ENCODE measurements around the gene GABARAPL1. TPM values are rescaled to one million over a fixed set of nuclear protein-coding genes. Genes with fewer than 3 reads are reported as not detected.

Gene GABARAPL1
- total and polyA plus RNA-seq, 2 of the 13 experiments (the other 11 are each of a cell fraction or from before 2014, with no cell fraction given) = 7.9 to 26.1 TPM

GRCh38 chr12:10213168-10214135 lies 775 bp downstream of the GABARAPL1 start (continued):
- no peak for TF ChIP-seq ZSCAN21 (CRISPR knock-in tag; IDR thresholded peaks at IDR 0.05; ENCODE audit: borderline replicate concordance)
- no peak for TF ChIP-seq ZNF362 (CRISPR knock-in tag; IDR thresholded peaks at IDR 0.05; ENCODE audit: borderline replicate concordance)
- no peak for TF ChIP-seq TBL1XR1 (IDR thresholded peaks at IDR 0.05; ENCODE audit: borderline replicate concordance, low read length, partially characterized antibody)
- 0 out of 2 replicates have a peak, but pooled peaks have one; percentile 21 for TF ChIP-seq RXRB (CRISPR knock-in tag; IDR thresholded peaks at IDR 0.05; ENCODE audit: borderline replicate concordance)
- TF ChIP-seq TAF1 (CRISPR knock-in tag; IDR thresholded peaks at IDR 0.05) = peak; percentile 31; the same call in 1 of the 2 replicates
- no peak for TF ChIP-seq ZNF772 (CRISPR knock-in tag; IDR thresholded peaks at IDR 0.05)
- peak; percentile 32; the same call in 1 of the 2 replicates for TF ChIP-seq SALL1 (CRISPR knock-in tag; IDR thresholded peaks at IDR 0.05)
- TF ChIP-seq ZNF317 (CRISPR knock-in tag; IDR thresholded peaks at IDR 0.05) = no peak
- no peak; the same call in 1 of the 2 replicates for TF ChIP-seq EHMT2 (IDR thresholded peaks at IDR 0.05; ENCODE audit: borderline replicate concordance, low read depth, low read length)
- no peak for TF ChIP-seq PHF20 (CRISPR knock-in tag; IDR thresholded peaks at IDR 0.05)
- TF ChIP-seq POLR2A (IDR thresholded peaks at IDR 0.05; ENCODE audit: insufficient read depth in 1 of 2, low read depth in 2 of 2, low read length in 2 of 2) = no peak
- 0 out of 2 replicates have a peak, but pooled peaks have one; percentile 42 for TF ChIP-seq SP4 (CRISPR knock-in tag; IDR thresholded peaks at IDR 0.05)
- no peak for TF ChIP-seq ZNF614 (CRISPR knock-in tag; IDR thresholded peaks at IDR 0.05; ENCODE audit: borderline replicate concordance)
- TF ChIP-seq ZNF264 (CRISPR knock-in tag; IDR thresholded peaks at IDR 0.05) = no peak
- TF ChIP-seq ZNF766 (CRISPR knock-in tag; IDR thresholded peaks at IDR 0.05; ENCODE audit: borderline replicate concordance) = no peak
- TF ChIP-seq ATAD3A (CRISPR knock-in tag; IDR thresholded peaks at IDR 0.05) = no peak
- TF ChIP-seq CEBPB (IDR thresholded peaks at IDR 0.05; ENCODE audit: borderline replicate concordance, low read depth, low read length) = peak; percentile 53; the same call in 1 of the 2 replicates
- no peak for TF ChIP-seq ZEB1 (IDR thresholded peaks at IDR 0.05; ENCODE audit: insufficient replicate concordance, low read depth)
- TF ChIP-seq GLI4 (CRISPR knock-in tag; IDR thresholded peaks at IDR 0.05; ENCODE audit: borderline replicate concordance) = 0 out of 2 replicates have a peak, but pooled peaks have one; percentile 46
- no peak for TF ChIP-seq CREBL2 (CRISPR knock-in tag; IDR thresholded peaks at IDR 0.05; ENCODE audit: borderline replicate concordance)
- TF ChIP-seq RBM22 (optimal IDR thresholded peaks at IDR 0.05; ENCODE audit: low read length) = no peak
- 0 out of 2 replicates have a peak, but pooled peaks have one; percentile 16 for TF ChIP-seq ZHX2 (IDR thresholded peaks at IDR 0.05; ENCODE audit: low read depth)
- TF ChIP-seq ZHX2 (CRISPR knock-in tag; IDR thresholded peaks at IDR 0.05; ENCODE audit: borderline replicate concordance) = no peak
